Vagina (tissue), 2 donors: ENCODE measurements around the gene SLC35B2.

Source experiments
- POLR2A ChIP-seq, 2 donors: fragments of 450-650 bp; IDR thresholded peaks; one replicate each; pipeline ENCODE4 v1.6.1; 2017; ENCODE audit warnings: antibody characterized with exemption in 2 of 2, mild to moderate bottlenecking in 2 of 2, moderate library complexity in 2 of 2
- POLR2AphosphoS5 ChIP-seq, 2 donors: sonication (generic); formaldehyde crosslinking; IDR thresholded peaks; one replicate each; pipeline ENCODE4 v1.9.0; 2017; ENCODE audit warnings: antibody characterized with exemption in 2 of 2, mild to moderate bottlenecking in 2 of 2, low read depth in 1 of 2; ENCODE audit not compliant: insufficient read depth in 1 of 2
- TF ChIP-seq, protein P1 (sequence below), 3 experiments: fragments of 450-650 bp in 2 of 3; fragments of 200-600 bp in 1 of 3; sonication (generic) in 1 of 3; IDR thresholded peaks; one replicate each; pipeline ENCODE4 v1.5.1; 2017 to 2019; ENCODE audit warnings: antibody characterized with exemption in 3 of 3, mild to moderate bottlenecking in 2 of 3, moderate library complexity in 2 of 3

- TF ChIP-seq, protein P1, sequence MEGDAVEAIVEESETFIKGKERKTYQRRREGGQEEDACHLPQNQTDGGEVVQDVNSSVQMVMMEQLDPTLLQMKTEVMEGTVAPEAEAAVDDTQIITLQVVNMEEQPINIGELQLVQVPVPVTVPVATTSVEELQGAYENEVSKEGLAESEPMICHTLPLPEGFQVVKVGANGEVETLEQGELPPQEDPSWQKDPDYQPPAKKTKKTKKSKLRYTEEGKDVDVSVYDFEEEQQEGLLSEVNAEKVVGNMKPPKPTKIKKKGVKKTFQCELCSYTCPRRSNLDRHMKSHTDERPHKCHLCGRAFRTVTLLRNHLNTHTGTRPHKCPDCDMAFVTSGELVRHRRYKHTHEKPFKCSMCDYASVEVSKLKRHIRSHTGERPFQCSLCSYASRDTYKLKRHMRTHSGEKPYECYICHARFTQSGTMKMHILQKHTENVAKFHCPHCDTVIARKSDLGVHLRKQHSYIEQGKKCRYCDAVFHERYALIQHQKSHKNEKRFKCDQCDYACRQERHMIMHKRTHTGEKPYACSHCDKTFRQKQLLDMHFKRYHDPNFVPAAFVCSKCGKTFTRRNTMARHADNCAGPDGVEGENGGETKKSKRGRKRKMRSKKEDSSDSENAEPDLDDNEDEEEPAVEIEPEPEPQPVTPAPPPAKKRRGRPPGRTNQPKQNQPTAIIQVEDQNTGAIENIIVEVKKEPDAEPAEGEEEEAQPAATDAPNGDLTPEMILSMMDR (IDR thresholded peaks at IDR 0.05) = no peak
- TF ChIP-seq POLR2A (IDR thresholded peaks at IDR 0.05) (no peak), POLR2AphosphoS5 (IDR thresholded peaks at IDR 0.05; ENCODE audit: insufficient read depth in 1 of 2, low read depth in 1 of 2) (no peak)
Measured at GRCh38 chr6:44207966-44208365, 49.4 kb downstream of the SLC35B2 start.
